Vagina (tissue), 2 donors: Measurements from ENCODE around the gene F8.

ENCODE experiments used
- CTCF ChIP-seq, 3 experiments: fragments of 450-650 bp in 2 of 3; fragments of 200-600 bp in 1 of 3; sonication (generic) in 1 of 3; IDR thresholded peaks; one replicate each; pipeline ENCODE4 v1.5.1; 2017 to 2019; ENCODE audit warnings: antibody characterized with exemption in 3 of 3, mild to moderate bottlenecking in 2 of 3, moderate library complexity in 2 of 3
- POLR2A ChIP-seq, 2 donors: fragments of 450-650 bp; IDR thresholded peaks; one replicate each; pipeline ENCODE4 v1.6.1; 2017; ENCODE audit warnings: antibody characterized with exemption in 2 of 2, mild to moderate bottlenecking in 2 of 2, moderate library complexity in 2 of 2

GRCh38 chrX:154821523-154821922 is 201.0 kb downstream of the F8 start:
- TF ChIP-seq POLR2A (IDR thresholded peaks at IDR 0.05): no peak
- TF ChIP-seq CTCF (IDR thresholded peaks at IDR 0.05): no peak
